Stimulated activated memory B cell treated with anti-CD40 and anti-IgM and Interleukin-4, amounts not matched to agents 10 μg/mL and 1 μg/mL and 100 μg/mL, for 72 hours (primary cell): ENCODE data around the gene ALPK1.

Experiments
- ATAC-seq: fragments of 150-1000 bp; cut with Tn5 transposase; 2 replicates; pipeline ENCODE4 v1.10.0; 2021
- H3K27ac Mint-ChIP-seq: one replicate; pipeline ENCODE4 v1.8.0; 2022; ENCODE audit warnings: mild to moderate bottlenecking, mixed read lengths
- H3K27me3 Mint-ChIP-seq: one replicate; pipeline ENCODE4 v1.8.0; 2022; ENCODE audit warnings: mixed read lengths
- H3K36me3 Mint-ChIP-seq: one replicate; pipeline ENCODE4 v1.8.0; 2022; ENCODE audit warnings: mixed read lengths
- H3K4me1 Mint-ChIP-seq: one replicate; pipeline ENCODE4 v1.8.0; 2022; ENCODE audit warnings: mixed read lengths
- H3K4me3 Mint-ChIP-seq: one replicate; pipeline ENCODE4 v1.8.0; 2022; ENCODE audit warnings: mild to moderate bottlenecking, moderate library complexity, mixed read lengths
- H3K9me3 Mint-ChIP-seq: one replicate; pipeline ENCODE4 v1.8.0; 2022; ENCODE audit warnings: mixed read lengths

The ALPK1 gene

DNA sequence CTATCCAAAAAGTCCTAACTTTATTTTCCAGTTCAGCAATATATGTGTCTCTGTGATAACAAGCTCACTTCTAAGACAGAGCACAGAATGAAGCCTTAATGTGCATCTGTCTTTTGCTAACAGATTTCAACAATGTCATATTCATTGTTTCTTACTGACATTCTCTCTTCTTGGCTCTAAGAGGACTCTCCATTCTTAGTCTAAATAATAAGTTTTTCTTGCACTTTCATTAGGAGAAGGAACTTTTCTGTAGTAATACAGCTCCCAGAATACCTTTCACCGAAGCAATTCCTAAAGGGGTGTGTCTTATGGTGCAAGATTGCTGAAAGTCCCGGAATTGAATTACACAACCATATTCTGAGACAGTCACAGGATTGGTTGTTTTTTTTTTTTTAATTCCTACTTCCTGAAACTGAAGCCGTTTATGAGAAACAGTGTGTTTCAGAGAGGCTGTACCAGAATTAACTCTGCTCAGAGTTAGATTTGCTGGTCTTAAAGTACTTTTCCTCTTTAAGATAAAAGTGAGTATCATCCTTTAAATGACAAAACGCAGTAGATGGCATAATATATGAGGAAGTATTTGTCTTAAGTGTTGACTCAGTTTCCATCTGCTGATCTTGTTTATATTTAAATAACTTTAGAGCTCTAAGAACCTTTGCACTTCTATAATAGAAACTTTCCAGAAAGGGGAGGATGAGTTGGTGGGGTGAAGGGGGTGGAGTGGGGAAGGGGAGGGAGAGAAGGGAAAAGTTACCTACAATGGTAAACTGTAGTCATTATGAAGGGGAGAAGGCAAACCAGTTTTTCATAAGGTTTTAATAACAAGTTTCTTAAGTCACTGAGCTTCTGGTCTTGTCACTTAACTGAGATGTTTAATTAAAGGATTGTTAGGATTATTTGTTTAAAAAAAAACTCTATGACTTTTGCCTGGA, at the start of gene ALPK1:
Gene ALPK1, plus strand, starts transcription at position 421 of the 932 bp plus-strand sequence.
- ATAC-seq, result peak; percentile 85
- Mint-ChIP-seq H3K4me3 (peak within 1 kb of the TSS; percentile 71), H3K27me3 (no peaks in the 10 kb centered on the region), H3K27ac (peak within 1 kb of the TSS; percentile 80), H3K9me3 (no peaks in the 10 kb centered on the region), H3K36me3 (no peaks in the 10 kb centered on the region), H3K4me1 (peaks cover 18% of the 10 kb centered on the region)

DNA sequence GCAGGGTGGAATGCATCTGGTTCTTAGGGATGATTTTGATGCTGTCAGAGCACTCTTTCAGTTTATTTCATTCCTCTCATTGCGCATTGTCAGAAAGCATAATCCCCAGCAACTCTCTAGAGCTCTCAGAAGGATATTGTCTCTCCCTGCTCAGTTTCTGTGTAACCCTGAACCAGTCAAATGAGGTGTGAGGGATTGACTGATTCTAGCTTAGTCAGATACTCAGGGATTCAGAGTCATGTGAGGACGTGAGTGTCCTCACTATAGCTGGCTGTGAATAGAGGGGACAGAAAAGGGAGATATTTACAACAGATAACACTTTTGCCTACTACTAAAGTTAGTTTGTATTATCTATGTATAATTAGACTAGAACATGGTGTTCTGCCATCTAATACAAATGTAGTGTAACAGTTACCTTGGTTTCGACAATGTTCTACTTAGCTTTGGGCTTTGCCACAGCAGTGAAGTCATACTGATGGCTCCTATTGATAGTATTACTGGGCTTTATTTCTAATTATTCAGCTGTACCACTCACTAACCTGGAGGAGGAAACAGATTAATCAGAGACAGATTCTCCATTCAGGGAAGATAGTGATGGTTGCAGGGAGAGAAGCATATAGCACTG, 46.0 kb upstream of the ALPK1 start:
- Mint-ChIP-seq H3K27me3 (no peaks in the 10 kb centered on the region), H3K4me1 (peaks cover 10% of the 10 kb centered on the region), H3K36me3 (no peaks in the 10 kb centered on the region), H3K27ac (no peak overlapping the region), H3K4me3 (no peak overlapping the region), H3K9me3 (no peaks in the 10 kb centered on the region)
- ATAC-seq, result no peak

DNA sequence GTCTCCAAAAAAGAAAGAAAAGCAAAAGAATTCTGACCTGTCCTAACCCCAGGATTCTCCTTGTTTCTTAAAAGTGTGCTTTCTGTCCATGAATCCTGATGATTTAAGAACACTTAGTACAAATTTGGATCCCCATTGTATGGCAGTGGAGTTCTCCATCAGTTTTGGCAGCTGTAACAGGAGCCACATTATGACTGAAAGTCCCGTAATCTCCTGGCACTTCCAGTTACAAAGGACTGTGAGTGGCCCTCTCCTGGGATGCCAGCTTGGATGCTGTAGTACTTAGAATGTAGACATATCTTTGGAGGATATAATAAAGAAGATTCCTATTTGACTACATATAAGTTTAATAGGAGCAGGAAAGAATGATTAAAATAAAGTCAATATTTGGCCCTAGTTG, 44.9 kb upstream of the ALPK1 start:
- Mint-ChIP-seq H3K4me3 (no peak overlapping the region), H3K27ac (no peak overlapping the region), H3K4me1 (peaks cover 10% of the 10 kb centered on the region), H3K27me3 (no peaks in the 10 kb centered on the region), H3K36me3 (peaks cover 9% of the 10 kb centered on the region), H3K9me3 (no peaks in the 10 kb centered on the region)
- no peak for ATAC-seq

DNA sequence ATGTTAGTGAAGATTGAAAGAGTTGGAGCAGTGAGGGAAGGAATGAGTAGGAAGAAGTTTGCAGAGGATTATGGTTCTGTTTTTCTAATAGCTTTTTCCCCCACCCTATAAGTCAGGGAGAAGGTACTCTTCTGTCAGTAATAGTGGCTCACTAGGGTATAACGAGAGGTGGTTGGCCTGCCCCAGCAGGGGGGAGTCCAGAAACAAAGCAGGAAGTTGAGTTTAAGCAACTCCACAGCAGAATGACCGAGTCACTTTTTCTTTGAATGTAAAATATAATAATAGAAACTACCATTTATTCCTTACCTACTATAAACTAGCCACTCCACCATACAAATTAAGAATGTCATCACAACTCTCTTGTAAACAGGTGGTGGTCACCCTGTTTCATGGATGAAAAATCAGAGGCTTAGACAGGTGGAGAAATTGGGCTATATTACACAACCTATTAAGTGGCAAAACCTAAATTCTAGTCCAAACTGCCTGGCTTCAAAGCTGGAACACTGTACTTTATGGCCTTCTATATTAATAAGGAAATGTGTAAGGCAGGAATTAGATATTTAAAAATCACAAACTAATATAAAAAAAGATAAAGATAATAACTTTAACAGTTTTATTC, 43.7 kb upstream of the ALPK1 start:
- no peak for ATAC-seq
- H3K27ac Mint-ChIP-seq, result peak overlapping the region; percentile 6

DNA sequence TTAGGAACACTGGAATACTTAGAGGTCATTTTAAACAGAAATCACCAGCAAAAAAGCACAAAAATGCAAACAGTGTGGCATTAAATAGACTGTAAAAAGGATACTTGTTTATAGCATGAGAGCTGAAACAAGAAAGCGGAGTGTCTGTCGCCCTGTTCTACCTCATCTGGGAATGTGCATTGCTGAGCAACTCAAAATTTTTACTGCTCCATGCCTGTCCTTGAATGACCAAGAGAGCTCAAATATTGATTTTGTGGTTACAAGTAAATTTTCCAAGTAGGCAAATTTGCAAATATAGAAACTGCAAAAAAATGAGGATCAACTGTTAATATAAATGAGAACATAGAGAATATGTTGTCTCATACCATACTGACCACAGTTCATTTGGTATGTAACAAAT, 40.1 kb upstream of the ALPK1 start:
- H3K36me3 Mint-ChIP-seq, result peaks cover 16% of the 10 kb centered on the region
- peaks cover 6% of the 10 kb centered on the region for H3K4me1 Mint-ChIP-seq
- H3K27ac Mint-ChIP-seq, result no peak overlapping the region
- H3K4me3 Mint-ChIP-seq, result no peak overlapping the region
- H3K27me3 Mint-ChIP-seq, result no peaks in the 10 kb centered on the region
- ATAC-seq, result no peak
- H3K9me3 Mint-ChIP-seq, result no peaks in the 10 kb centered on the region

More for the DNA sequence above, 43.7 kb upstream of the ALPK1 start:
- Mint-ChIP-seq H3K36me3 (peaks cover 9% of the 10 kb centered on the region), H3K9me3 (no peaks in the 10 kb centered on the region), H3K27me3 (no peaks in the 10 kb centered on the region), H3K4me3 (no peak overlapping the region), H3K4me1 (peaks cover 6% of the 10 kb centered on the region)

DNA sequence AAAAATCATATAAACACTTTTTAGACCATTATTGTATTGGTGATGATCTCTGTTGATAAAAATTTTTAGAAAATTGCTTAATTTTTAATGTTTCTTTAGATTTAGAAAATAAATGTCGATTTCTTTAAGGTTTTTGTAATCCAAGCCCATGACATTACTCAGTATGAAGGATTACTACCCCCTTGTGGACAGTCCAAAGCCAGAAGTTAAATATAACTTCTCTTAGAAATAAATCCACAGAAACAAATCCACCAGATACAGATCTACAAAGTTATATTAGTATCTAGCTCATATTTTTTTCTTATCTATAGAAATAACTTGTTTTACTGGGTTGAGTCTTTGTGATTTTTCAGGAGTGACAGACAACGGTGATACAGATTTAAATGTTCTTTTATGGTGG, 30.3 kb upstream of the ALPK1 start:
- Mint-ChIP-seq H3K9me3 (no peaks in the 10 kb centered on the region), H3K4me1 (peaks cover 6% of the 10 kb centered on the region), H3K4me3 (no peak overlapping the region), H3K27ac (no peak overlapping the region), H3K27me3 (no peaks in the 10 kb centered on the region), H3K36me3 (peaks cover 44% of the 10 kb centered on the region)
- no peak for ATAC-seq

DNA sequence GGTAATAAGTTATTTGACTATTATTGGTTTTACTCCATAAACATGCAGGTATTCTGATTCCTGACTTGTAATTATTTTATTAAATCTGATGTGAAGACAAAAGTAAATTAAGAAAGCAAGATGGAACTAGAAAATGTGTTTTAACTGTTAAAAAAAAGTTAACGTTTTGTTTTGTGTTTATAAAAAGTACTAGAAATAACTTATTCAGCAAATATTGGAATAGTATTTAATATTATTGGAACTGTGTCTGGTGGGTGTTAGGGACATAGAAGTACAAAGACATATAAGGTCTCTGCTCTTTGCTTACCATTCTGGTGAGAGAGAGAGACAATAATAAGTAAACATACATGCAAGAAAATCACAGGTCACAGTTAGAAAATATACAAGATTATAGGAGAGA, 27.1 kb upstream of the ALPK1 start:
- Mint-ChIP-seq H3K4me3 (no peak overlapping the region), H3K9me3 (no peaks in the 10 kb centered on the region), H3K27ac (peak overlapping the region; percentile 10), H3K4me1 (peaks cover 23% of the 10 kb centered on the region), H3K36me3 (peaks cover 30% of the 10 kb centered on the region), H3K27me3 (no peaks in the 10 kb centered on the region)
- ATAC-seq, result no peak

DNA sequence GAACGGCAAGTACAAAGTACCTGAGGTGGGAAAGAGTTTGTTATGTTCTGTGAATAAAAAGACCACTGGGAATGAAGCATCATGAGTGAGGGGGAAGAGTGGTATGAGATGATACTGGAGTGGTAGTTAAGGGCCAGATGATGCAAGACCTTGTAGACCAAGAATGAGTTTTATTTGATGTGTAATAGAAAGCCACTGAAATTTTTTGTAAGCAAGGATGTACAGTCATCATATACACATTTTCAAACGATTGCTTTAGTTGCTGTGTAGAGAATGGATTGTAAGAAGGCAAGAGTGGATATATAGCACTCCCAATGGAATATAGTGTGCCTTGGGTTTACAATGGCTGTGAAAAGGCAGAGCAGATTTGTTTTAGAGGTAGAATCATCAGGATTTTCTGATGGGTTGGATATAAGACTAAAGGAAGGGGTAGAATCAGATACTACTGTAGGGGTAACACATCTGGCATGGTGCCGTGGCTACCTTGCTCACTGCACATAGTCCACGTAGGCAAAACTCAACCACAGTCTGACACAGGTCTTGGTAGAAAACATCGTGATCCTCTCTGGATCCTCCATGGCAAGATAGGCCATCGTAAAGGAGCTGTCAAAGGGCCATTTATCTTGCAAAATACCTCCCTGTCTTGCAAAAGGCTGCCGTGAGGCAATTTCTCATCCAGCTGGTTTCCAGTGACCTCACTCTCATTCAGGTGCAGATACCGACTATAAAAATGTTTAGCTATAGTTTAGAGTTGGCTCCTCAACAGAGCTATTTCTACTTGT, 26.3 kb upstream of the ALPK1 start:
- no peaks in the 10 kb centered on the region for H3K27me3 Mint-ChIP-seq
- H3K36me3 Mint-ChIP-seq, result peaks cover 31% of the 10 kb centered on the region
- H3K9me3 Mint-ChIP-seq, result no peaks in the 10 kb centered on the region
- peaks cover 23% of the 10 kb centered on the region for H3K4me1 Mint-ChIP-seq
- ATAC-seq, result no peak
- H3K4me3 Mint-ChIP-seq, result no peak overlapping the region
- peak overlapping the region; percentile 10 for H3K27ac Mint-ChIP-seq

DNA sequence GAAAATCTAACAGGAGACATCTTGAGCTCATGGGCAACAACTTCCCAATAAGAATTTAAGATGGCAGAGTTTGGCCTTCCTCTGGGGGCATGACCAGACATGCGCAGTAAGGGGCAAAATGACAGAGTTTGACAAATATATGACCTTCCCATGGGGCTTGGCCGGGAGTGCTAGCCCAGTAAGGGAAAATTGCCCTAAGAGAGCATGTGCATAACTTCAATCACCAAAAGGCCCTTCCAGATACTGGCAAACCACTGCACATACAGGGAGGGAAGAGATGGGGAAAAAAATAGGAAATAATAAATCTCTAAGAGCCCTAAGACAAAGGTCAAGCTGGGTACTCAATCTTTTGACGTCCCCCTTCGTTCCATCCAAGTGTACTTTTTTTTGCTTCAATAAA, 24.9 kb upstream of the ALPK1 start:
- Mint-ChIP-seq H3K27me3 (no peaks in the 10 kb centered on the region), H3K36me3 (peaks cover 37% of the 10 kb centered on the region), H3K4me1 (peaks cover 31% of the 10 kb centered on the region), H3K27ac (no peak overlapping the region), H3K4me3 (no peak overlapping the region), H3K9me3 (no peaks in the 10 kb centered on the region)
- no peak for ATAC-seq

DNA sequence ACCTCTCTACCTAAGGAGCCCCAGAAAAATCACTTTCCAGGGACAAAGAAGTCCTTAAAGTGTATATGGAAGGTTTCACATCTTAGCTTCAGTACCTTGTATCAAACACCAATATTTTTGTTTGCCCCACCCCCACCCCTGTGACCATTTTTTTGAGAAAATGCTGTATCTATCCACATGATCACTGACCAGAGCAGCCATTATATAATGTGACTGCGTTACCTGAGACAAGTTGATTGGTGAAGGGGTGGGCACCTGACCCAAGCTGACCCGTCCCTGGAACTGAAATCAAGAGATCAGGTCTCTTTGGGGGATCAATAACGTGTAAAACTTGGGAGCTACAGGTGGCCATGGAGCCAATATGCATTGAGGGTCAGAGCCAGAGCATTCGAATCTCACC, 22.2 kb upstream of the ALPK1 start:
- Mint-ChIP-seq H3K27me3 (no peaks in the 10 kb centered on the region), H3K27ac (no peak overlapping the region), H3K36me3 (peaks cover 41% of the 10 kb centered on the region), H3K9me3 (no peaks in the 10 kb centered on the region), H3K4me3 (no peak overlapping the region), H3K4me1 (peaks cover 58% of the 10 kb centered on the region)
- ATAC-seq, result no peak

DNA sequence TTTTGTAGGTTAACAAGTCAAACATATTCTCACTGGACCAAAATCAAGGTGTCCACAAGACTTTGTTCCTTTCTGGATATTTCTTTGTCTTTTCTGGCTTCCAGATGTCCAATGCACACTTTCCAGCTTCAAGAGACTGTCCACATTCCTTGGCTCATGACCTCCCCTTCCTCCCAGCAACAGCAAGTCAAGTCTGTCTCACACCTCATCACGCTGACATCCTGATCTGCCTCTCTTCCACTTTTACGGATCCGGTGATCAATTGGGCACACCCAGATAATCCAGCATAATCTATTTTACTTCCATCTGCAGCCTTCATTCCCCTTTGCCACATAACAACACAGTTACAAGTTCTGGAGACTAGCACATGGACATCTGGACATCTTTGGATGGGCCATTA, 21.1 kb upstream of the ALPK1 start:
- Mint-ChIP-seq H3K9me3 (no peaks in the 10 kb centered on the region), H3K27me3 (no peaks in the 10 kb centered on the region), H3K36me3 (peaks cover 30% of the 10 kb centered on the region), H3K4me1 (peaks cover 70% of the 10 kb centered on the region), H3K27ac (peak overlapping the region; percentile 28), H3K4me3 (no peak overlapping the region)
- ATAC-seq, result no peak

DNA sequence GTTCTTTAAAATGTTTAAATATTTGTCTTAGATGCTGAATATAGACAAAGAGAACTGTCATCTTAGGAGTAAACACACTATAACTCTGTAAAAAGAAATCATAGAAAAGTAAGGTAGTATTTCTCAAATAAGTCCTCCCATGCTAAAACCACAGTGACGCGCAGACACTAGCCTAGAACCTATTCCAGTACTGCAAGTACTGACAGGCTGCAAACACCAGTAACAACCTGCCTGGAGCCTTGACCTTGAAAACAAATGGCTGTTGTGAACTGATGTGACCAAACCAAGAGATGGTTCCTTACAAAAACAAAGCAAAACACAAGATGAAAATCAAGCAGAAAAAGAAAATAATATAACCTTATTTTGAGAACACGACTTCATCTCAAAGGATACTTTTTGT, 19.9 kb upstream of the ALPK1 start:
- ATAC-seq, result no peak
- no peak overlapping the region for H3K4me3 Mint-ChIP-seq
- H3K4me1 Mint-ChIP-seq, result peaks cover 70% of the 10 kb centered on the region
- H3K9me3 Mint-ChIP-seq, result peaks cover 2% of the 10 kb centered on the region
- H3K36me3 Mint-ChIP-seq, result peaks cover 31% of the 10 kb centered on the region
- H3K27ac Mint-ChIP-seq, result peak overlapping the region; percentile 48
- H3K27me3 Mint-ChIP-seq, result no peaks in the 10 kb centered on the region

DNA sequence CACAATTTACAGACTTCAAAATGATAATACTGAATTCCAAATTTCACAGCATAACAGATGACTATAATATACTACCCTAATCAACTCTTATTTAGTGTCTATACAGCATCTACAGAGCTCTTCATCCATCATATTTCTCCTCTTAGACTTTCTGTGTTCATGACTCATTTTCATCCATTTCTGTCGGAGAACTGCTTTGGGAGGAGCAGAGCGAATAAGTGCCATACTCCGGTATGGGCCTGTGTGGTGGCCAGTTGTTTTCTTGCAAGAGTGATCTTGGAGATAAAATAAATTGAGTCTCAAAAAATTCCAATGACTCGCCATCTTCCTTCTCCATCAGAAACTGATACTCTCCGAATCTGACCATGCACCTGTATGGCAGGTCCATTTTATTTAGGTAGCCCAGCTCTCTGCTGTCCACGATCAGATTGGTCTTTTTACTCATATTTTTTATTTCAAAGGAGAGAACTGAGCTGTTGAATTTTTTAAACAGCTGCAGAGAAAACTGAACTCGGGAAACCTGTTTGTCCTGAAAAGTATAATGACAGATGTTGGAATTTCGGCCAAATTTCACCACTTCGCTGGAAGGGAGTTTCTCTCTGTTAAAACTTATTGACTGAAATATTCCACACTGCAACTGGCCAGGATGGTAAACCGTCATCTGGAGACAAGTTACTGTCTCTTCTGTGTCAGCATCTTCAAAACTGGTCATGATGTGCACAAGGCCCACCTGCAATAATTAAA, 19.3 kb upstream of the ALPK1 start:
- H3K27me3 Mint-ChIP-seq, result no peaks in the 10 kb centered on the region
- peaks cover 37% of the 10 kb centered on the region for H3K36me3 Mint-ChIP-seq
- no peak for ATAC-seq
- H3K4me1 Mint-ChIP-seq, result peaks cover 76% of the 10 kb centered on the region
- no peak overlapping the region for H3K4me3 Mint-ChIP-seq
- peaks cover 5% of the 10 kb centered on the region for H3K9me3 Mint-ChIP-seq
- H3K27ac Mint-ChIP-seq, result peak overlapping the region; percentile 48

DNA sequence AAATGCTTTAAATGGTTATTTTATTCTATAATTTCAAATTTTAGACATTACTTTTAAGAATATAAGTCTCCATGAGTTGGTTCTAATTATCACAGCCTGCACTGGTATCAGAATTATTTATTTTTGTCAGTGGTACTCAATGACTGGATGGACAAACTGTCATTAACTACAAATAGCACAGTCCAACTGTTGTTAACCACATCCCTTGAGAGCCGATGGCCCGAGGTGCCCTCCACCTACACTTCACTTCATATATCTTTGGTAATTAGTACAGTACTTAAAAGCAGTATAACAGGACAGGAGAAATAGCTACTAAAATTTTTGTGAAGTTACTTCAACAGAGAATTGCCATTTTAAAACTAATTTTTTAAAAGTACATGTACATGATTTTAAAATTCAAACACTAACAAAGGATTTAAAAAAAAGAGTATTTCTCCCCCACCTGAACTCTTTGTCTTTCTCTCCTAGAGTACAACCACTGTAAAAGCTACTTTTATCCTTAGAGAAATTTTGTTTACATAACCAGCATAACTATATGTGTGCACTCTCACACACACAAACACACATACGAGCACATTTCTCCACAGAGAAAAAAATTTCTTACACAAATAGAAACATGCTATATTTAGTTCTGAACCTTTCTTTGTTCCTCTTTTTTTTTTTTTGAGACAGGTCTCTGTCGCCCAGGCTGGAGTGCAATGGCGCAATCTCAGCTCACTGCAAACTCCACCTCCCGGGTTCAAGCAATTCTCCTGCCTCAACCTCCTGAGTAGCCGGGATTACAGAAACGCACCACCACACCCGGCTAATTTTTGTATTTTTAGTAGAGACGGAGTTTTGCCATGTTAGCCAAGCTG, 17.9 kb upstream of the ALPK1 start:
- H3K9me3 Mint-ChIP-seq, result peaks cover 5% of the 10 kb centered on the region
- H3K4me1 Mint-ChIP-seq, result peaks cover 79% of the 10 kb centered on the region
- peak overlapping the region; percentile 87 for H3K27ac Mint-ChIP-seq
- peak; percentile 84 for ATAC-seq
- H3K4me3 Mint-ChIP-seq, result peak overlapping the region; percentile 86
- no peaks in the 10 kb centered on the region for H3K27me3 Mint-ChIP-seq
- H3K36me3 Mint-ChIP-seq, result peaks cover 37% of the 10 kb centered on the region
